Measurements from ENCODE around the gene NKX2-2. TPM values are rescaled to one million over a fixed set of nuclear protein-coding genes. Genes with fewer than 3 reads are reported as not detected.

NKX2-2 gene
- total RNA-seq, 3 donors from 2014 or later (not counting 1 experiment from before 2014, with no cell fraction given) = not detected

- no peaks in the 10 kb centered on the region for H3K9me3 Mint-ChIP-seq
- H3K4me1 ChIP-seq (ENCODE audit: control insufficient read depth, insufficient read depth, low read length) = peaks cover 20% of the 10 kb centered on the region
- no peak for DNase-seq
- peak overlapping the region; percentile 17 for H3K4me3 Mint-ChIP-seq
- H3K36me3 ChIP-seq (ENCODE audit: control insufficient read depth, insufficient read depth, low read length) = no peaks in the 10 kb centered on the region
- H3K27ac Mint-ChIP-seq = no peak overlapping the region
- H3K9me3 ChIP-seq (ENCODE audit: control insufficient read depth, insufficient read depth, low read length) = no peaks in the 10 kb centered on the region
- WGBS (ENCODE audit: insufficient coverage) = 10% methylated on average over 11 of the region's 18 CpGs
- no peak overlapping the region for H3K27ac ChIP-seq (ENCODE audit: low read length)
- TF ChIP-seq, protein P1, sequence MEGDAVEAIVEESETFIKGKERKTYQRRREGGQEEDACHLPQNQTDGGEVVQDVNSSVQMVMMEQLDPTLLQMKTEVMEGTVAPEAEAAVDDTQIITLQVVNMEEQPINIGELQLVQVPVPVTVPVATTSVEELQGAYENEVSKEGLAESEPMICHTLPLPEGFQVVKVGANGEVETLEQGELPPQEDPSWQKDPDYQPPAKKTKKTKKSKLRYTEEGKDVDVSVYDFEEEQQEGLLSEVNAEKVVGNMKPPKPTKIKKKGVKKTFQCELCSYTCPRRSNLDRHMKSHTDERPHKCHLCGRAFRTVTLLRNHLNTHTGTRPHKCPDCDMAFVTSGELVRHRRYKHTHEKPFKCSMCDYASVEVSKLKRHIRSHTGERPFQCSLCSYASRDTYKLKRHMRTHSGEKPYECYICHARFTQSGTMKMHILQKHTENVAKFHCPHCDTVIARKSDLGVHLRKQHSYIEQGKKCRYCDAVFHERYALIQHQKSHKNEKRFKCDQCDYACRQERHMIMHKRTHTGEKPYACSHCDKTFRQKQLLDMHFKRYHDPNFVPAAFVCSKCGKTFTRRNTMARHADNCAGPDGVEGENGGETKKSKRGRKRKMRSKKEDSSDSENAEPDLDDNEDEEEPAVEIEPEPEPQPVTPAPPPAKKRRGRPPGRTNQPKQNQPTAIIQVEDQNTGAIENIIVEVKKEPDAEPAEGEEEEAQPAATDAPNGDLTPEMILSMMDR (IDR thresholded peaks at IDR 0.05) = no peak
- intact Hi-C loops (cut with micrococcal nuclease) = no loop called here
- no peak for ATAC-seq
- no peaks in the 10 kb centered on the region for H3K36me3 Mint-ChIP-seq
- H3K4me3 ChIP-seq (ENCODE audit: low read length) = no peak overlapping the region
- H3K27me3 Mint-ChIP-seq (ENCODE audit: low read depth in 2 of 2) = peaks cover 53 to 59% of the 10 kb centered on the region in 2 donors
- H3K27me3 ChIP-seq (ENCODE audit: control insufficient read depth, insufficient read depth, low read length) = peaks cover 37% of the 10 kb centered on the region
- H3K4me1 Mint-ChIP-seq = peaks cover 0 to 18% of the 10 kb centered on the region in 2 donors
Measured at GRCh38 chr20:21511485-21511849, 2.4 kb downstream of the NKX2-2 start.

- H3K4me1 ChIP-seq (ENCODE audit: control insufficient read depth, insufficient read depth, low read length) = peaks cover 24% of the 10 kb centered on the region
- H3K36me3 Mint-ChIP-seq = no peaks in the 10 kb centered on the region
- H3K9me3 ChIP-seq (ENCODE audit: control insufficient read depth, insufficient read depth, low read length) = no peaks in the 10 kb centered on the region
- H3K27me3 ChIP-seq (ENCODE audit: control insufficient read depth, insufficient read depth, low read length) = peaks cover 34% of the 10 kb centered on the region
- H3K4me1 Mint-ChIP-seq = peaks cover 0 to 16% of the 10 kb centered on the region in 2 donors
- TF ChIP-seq, protein P1 (IDR thresholded peaks at IDR 0.05) = no peak
- peak in 1 of 2 donors; percentile 26 for DNase-seq
- WGBS (ENCODE audit: insufficient coverage) = 5% methylated on average over 53 of the region's 62 CpGs
- H3K27ac Mint-ChIP-seq = no peak overlapping the region
- peak overlapping the region; percentile 40 for H3K4me3 Mint-ChIP-seq
- H3K9me3 Mint-ChIP-seq = no peaks in the 10 kb centered on the region
- H3K27ac ChIP-seq (ENCODE audit: low read length) = no peak overlapping the region
- intact Hi-C loops (cut with micrococcal nuclease) = no loop called here
- no peaks in the 10 kb centered on the region for H3K36me3 ChIP-seq (ENCODE audit: control insufficient read depth, insufficient read depth, low read length)
- ATAC-seq = no peak
- H3K27me3 Mint-ChIP-seq (ENCODE audit: low read depth in 2 of 2) = peaks cover 45 to 55% of the 10 kb centered on the region in 2 donors
- no peak overlapping the region for H3K4me3 ChIP-seq (ENCODE audit: low read length)
Measured at GRCh38 chr20:21510414-21511384, 3.2 kb downstream of the NKX2-2 start.

GRCh38 chr20:21509597-21510371 lies 4.1 kb downstream of the NKX2-2 start:
- H3K9me3 Mint-ChIP-seq = no peaks in the 10 kb centered on the region
- intact Hi-C loops (cut with micrococcal nuclease) = no loop called here
- peaks cover 44 to 60% of the 10 kb centered on the region in 2 donors for H3K27me3 Mint-ChIP-seq (ENCODE audit: low read depth in 2 of 2)
- TF ChIP-seq, protein P1 (IDR thresholded peaks at IDR 0.05) = no peak
- H3K27me3 ChIP-seq (ENCODE audit: control insufficient read depth, insufficient read depth, low read length) = peaks cover 41% of the 10 kb centered on the region
- no peak overlapping the region for H3K27ac ChIP-seq (ENCODE audit: low read length)
- H3K36me3 ChIP-seq (ENCODE audit: control insufficient read depth, insufficient read depth, low read length) = no peaks in the 10 kb centered on the region
- H3K4me1 ChIP-seq (ENCODE audit: control insufficient read depth, insufficient read depth, low read length) = peaks cover 33% of the 10 kb centered on the region
- H3K4me3 ChIP-seq (ENCODE audit: low read length) = no peak overlapping the region
- no peak for ATAC-seq
- 4% methylated on average over 43 of the region's 43 CpGs for WGBS (ENCODE audit: insufficient coverage)
- peak in 1 of 2 donors; percentile 35 for DNase-seq
- no peak overlapping the region for H3K27ac Mint-ChIP-seq
- H3K9me3 ChIP-seq (ENCODE audit: control insufficient read depth, insufficient read depth, low read length) = no peaks in the 10 kb centered on the region
- H3K36me3 Mint-ChIP-seq = no peaks in the 10 kb centered on the region
- no peak overlapping the region for H3K4me3 Mint-ChIP-seq
- H3K4me1 Mint-ChIP-seq = peaks cover 0 to 16% of the 10 kb centered on the region in 2 donors

Measured in natural killer cell (primary cell).